ENCODE results near the gene SERPINB5. TPM values are rescaled to one million over a fixed set of nuclear protein-coding genes. Genes with fewer than 3 reads are reported as not detected.

Gene SERPINB5
- total RNA-seq (under 1 TPM in 2 of 7 donors, not detected in 5; 0.23 to 0.31 TPM), polyA plus RNA-seq (under 1 TPM in 1 of 2 donors, not detected in 1; 0.02 TPM)
- long read RNA-seq, donor 1, result 0 reads
- long read RNA-seq, donor 2, result 0 reads
- long read RNA-seq, donor 3, result 0 reads

GRCh38 chr18:63476668-63477067 lies at the start of gene SERPINB5:
TSS of gene SERPINB5 (plus strand) at chr18:63476958. CDS start at chr18:63484429, 7,471 bp downstream.
- H3K4me3 ChIP-seq, result no peak within 1 kb of the TSS
- no peaks in the 10 kb centered on the region for H3K27me3 ChIP-seq
- 90 to 92% (median 91%) methylated on average over 21 of the region's 21 CpGs for WGBS, 3 donors

GRCh38 chr18:63427558-63427957 lies 49.2 kb upstream of the SERPINB5 start:
- WGBS, 3 donors, result 81 to 84% (median 84%) methylated on average over 4 of the region's 4 CpGs
- Histone ChIP-seq H3K27me3 (no peaks in the 10 kb centered on the region), H3K27ac (no peak overlapping the region), H3K4me3 (no peak overlapping the region), H3K4me1 (ENCODE audit: insufficient read depth) (no peaks in the 10 kb centered on the region), H3K9me3 (no peaks in the 10 kb centered on the region), H3K36me3 (no peaks in the 10 kb centered on the region)
- intact Hi-C loops (cut with DNase I), result loop anchor here in 2 of 4 donors (10.0 kb wide), 3 partner anchors 63 to 903 kb away; partner anchors contain the start of genes KDSR (in 1 of the 2) and ZCCHC2 (in 1 of the 2)
- no peak for TF ChIP-seq CTCF (IDR thresholded peaks at IDR 0.05)
- TF ChIP-seq EP300 (IDR thresholded peaks at IDR 0.05), result no peak
- no peak for TF ChIP-seq POLR2A (IDR thresholded peaks at IDR 0.05)
- DNase-seq, result no peak

More at GRCh38 chr18:63476668-63477067, at the start of gene SERPINB5:
- TF ChIP-seq POLR2A (IDR thresholded peaks at IDR 0.05) (no peak), CTCF (IDR thresholded peaks at IDR 0.05) (no peak), EP300 (IDR thresholded peaks at IDR 0.05) (no peak)
- intact Hi-C loops (cut with DNase I), result no loop called here
- Histone ChIP-seq H3K9me3 (no peaks in the 10 kb centered on the region), H3K27ac (no peak within 1 kb of the TSS), H3K36me3 (no peaks in the 10 kb centered on the region), H3K4me1 (ENCODE audit: insufficient read depth) (no peaks in the 10 kb centered on the region)
- no peak for DNase-seq

GRCh38 chr18:63430526-63430925 lies 46.2 kb upstream of the SERPINB5 start:
- no peak for DNase-seq
- WGBS, 3 donors, result 56 to 83% (median 73%) methylated on average over 2 of the region's 2 CpGs
- Histone ChIP-seq H3K27me3 (no peaks in the 10 kb centered on the region), H3K9me3 (no peaks in the 10 kb centered on the region), H3K36me3 (no peaks in the 10 kb centered on the region), H3K4me3 (no peak overlapping the region), H3K27ac (no peak overlapping the region), H3K4me1 (ENCODE audit: insufficient read depth) (no peaks in the 10 kb centered on the region)
- intact Hi-C loops (cut with DNase I), result loop anchor here in 3 of 4 donors (10.0 kb wide), 5 partner anchors 86 to 716 kb away; partner anchors contain the start of gene PHLPP1 (in 1 of the 3)
- no peak for TF ChIP-seq CTCF (IDR thresholded peaks at IDR 0.05)
- TF ChIP-seq EP300 (IDR thresholded peaks at IDR 0.05), result no peak
- TF ChIP-seq POLR2A (IDR thresholded peaks at IDR 0.05), result no peak

GRCh38 chr18:63431180-63431579 lies 45.6 kb upstream of the SERPINB5 start:
- DNase-seq, result no peak
- H3K9me3 ChIP-seq, result no peaks in the 10 kb centered on the region
- no peaks in the 10 kb centered on the region for H3K36me3 ChIP-seq
- intact Hi-C loops (cut with DNase I), result loop anchor here in 3 of 4 donors (10.0 kb wide), 5 partner anchors 86 to 716 kb away; partner anchors contain the start of gene PHLPP1 (in 1 of the 3)
- TF ChIP-seq EP300 (IDR thresholded peaks at IDR 0.05), result no peak
- TF ChIP-seq CTCF (IDR thresholded peaks at IDR 0.05), result no peak
- TF ChIP-seq POLR2A (IDR thresholded peaks at IDR 0.05), result no peak
- H3K27ac ChIP-seq, result no peak overlapping the region
- no peak overlapping the region for H3K4me3 ChIP-seq
- WGBS, 3 donors, result 68 to 74% (median 72%) methylated on average over 1 of the region's 1 CpG
- H3K27me3 ChIP-seq, result no peaks in the 10 kb centered on the region
- no peaks in the 10 kb centered on the region for H3K4me1 ChIP-seq (ENCODE audit: insufficient read depth)

Data from ovary (tissue), 10 donors.